Upper lobe of left lung (tissue), 6 donors: Measurements from ENCODE around the gene L3MBTL1. TPM values are rescaled to one million over a fixed set of nuclear protein-coding genes. Genes with fewer than 3 reads are reported as not detected.

Experiments
- ATAC-seq, 2 donors: fragments of 200-7000 bp; cut with Tn5 transposase; one replicate each; pipeline ENCODE4 v1.9.1; 2022; ENCODE audit warnings: mild to moderate bottlenecking in 2 of 2, moderate library complexity in 2 of 2; ENCODE audit not compliant: low FRiP score in 2 of 2
- DNase-seq, 2 donors: peaks; one replicate each; pipeline ENCODE4 v3.0.0-alpha.2; 2019 to 2020
- H3K27ac ChIP-seq, 4 donors: fragments of 200-600 bp; sonication (generic); one replicate each; pipeline ENCODE4 v1.5.1; 2016 to 2019
- H3K27me3 ChIP-seq, 4 donors: fragments of 200-600 bp; sonication (generic); one replicate each; pipeline ENCODE4 v1.5.1; 2017 to 2019
- H3K36me3 ChIP-seq, 4 donors: fragments of 200-600 bp; sonication (generic); one replicate each; pipeline ENCODE4 v1.5.1; 2016 to 2019
- H3K4me1 ChIP-seq, 4 donors: fragments of 200-600 bp; sonication (generic); one replicate each; pipeline ENCODE4 v1.5.1; 2018 to 2019
- H3K4me3 ChIP-seq, 4 donors: fragments of 200-600 bp; sonication (generic); one replicate each; pipeline ENCODE4 v1.5.1; 2017 to 2019; ENCODE audit warnings: mild to moderate bottlenecking in 2 of 4, moderate library complexity in 1 of 4
- H3K9me3 ChIP-seq, 4 donors: fragments of 200-600 bp; sonication (generic); one replicate each; pipeline ENCODE4 v1.5.1; 2018 to 2019
- CTCF ChIP-seq, 6 experiments: fragments of 450-650 bp in 4 of 6; fragments of 200-600 bp in 2 of 6; sonication (generic) in 2 of 6; IDR thresholded peaks; one replicate each; pipeline ENCODE4 v1.5.1; 2016 to 2019; ENCODE audit warnings: antibody characterized with exemption in 6 of 6
- EP300 ChIP-seq, 4 donors: sonication (generic); formaldehyde crosslinking; IDR thresholded peaks; one replicate each; pipeline ENCODE4 v1.5.1; 2017; ENCODE audit warnings: antibody characterized with exemption in 4 of 4, control low read depth in 2 of 4
- POLR2A ChIP-seq, 4 donors: fragments of 450-650 bp; IDR thresholded peaks; one replicate each; pipeline ENCODE4 v1.5.1; 2016 to 2017; ENCODE audit warnings: antibody characterized with exemption in 4 of 4, mild to moderate bottlenecking in 2 of 4
- POLR2AphosphoS5 ChIP-seq, 2 donors: sonication (generic); formaldehyde crosslinking; IDR thresholded peaks; one replicate each; pipeline ENCODE4 v1.5.1; 2017; ENCODE audit warnings: antibody characterized with exemption in 2 of 2
- WGBS, 2 donors: methylation state at CpG; one replicate each; pipeline ENCODE4 v1.1.5; 2017 to 2018; 5-methylcytosine and 5-hydroxymethylcytosine counted together
- total RNA-seq, 6 donors: library from RNA; depleted of rRNA in 4 of 6; stranded (reverse); fragments of >200 nt in 4 of 6; gene quantifications; one replicate each; pipeline versions ENCODE4 v1.1.0 to v1.2.1, GENCODE V29; 2016 to 2021
- donor health status: DM: no; HTN: no; CAD: no; lungs with moderate emphysema.
- donor health status: DM: no; HTN: yes; CAD: no; lungs with severe emphysema.

The L3MBTL1 gene
- total RNA-seq, 6 donors from 2014 or later: 4.9 to 50.3 (median 11.3) TPM

DNA sequence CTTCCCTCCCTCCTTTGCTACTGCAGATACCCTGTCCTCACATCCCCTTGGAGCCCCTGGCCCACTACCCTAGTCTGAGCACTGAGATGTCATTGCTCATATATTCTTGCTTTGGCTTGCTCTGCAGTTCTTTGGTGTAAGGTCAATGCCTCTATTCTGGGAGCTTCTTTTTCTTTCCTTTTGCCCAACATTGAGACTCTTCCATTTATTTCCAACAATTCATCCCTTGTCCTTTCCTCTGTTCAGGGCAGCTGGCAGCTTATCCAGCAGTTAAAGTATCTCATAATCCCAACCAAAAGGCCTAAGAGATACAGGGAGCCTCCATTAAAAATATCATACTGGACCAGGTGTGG is 23.6 kb downstream of the L3MBTL1 start:
- H3K27me3 ChIP-seq: no peaks in the 10 kb centered on the region
- H3K9me3 ChIP-seq: no peaks in the 10 kb centered on the region
- H3K36me3 ChIP-seq: peaks cover 0 to 12% (median 2%) of the 10 kb centered on the region in 4 donors
- DNase-seq (no peak), ATAC-seq (no peak)
- no peak overlapping the region for H3K4me3 ChIP-seq
- no peaks in the 10 kb centered on the region for H3K4me1 ChIP-seq
- TF ChIP-seq POLR2AphosphoS5 (IDR thresholded peaks at IDR 0.05): no peak
- TF ChIP-seq POLR2A (IDR thresholded peaks at IDR 0.05): no peak
- no peak for TF ChIP-seq CTCF (IDR thresholded peaks at IDR 0.05)
- no peak for TF ChIP-seq EP300 (IDR thresholded peaks at IDR 0.05)
- no peak overlapping the region for H3K27ac ChIP-seq

DNA sequence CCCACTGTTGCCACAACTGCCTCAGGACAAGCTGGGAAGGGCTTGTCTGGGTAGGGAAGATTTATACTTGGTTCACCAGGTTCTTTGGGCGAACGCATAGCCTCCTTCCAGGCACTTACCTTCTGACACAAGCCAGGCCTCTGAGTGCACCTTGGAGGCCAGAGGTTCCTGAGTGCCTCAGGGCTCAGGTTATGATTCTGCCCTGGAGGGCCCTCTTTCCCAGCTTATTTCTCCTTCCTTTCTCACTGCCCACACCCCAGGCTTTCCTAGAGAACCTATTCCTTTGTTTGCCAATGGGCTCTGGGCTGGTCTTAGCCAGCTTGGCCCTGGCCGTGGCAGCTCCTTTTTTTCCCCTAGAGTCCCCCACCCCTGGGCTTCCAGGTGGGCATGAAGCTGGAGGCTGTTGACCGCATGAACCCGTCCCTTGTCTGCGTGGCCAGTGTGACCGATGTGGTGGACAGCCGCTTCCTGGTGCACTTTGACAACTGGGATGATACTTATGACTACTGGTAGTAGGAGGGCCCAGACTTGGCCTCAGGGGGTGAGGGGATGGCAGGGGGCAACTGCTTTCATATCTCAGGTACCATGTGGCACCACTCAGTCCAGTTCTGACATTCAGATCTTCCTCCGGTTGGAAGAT is 25.0 kb downstream of the L3MBTL1 start:
- DNase-seq: no peak
- 95 to 100% methylated on average over 5 to 9 of the region's 9 CpGs for WGBS, 2 donors
- TF ChIP-seq POLR2A (IDR thresholded peaks at IDR 0.05): no peak
- no peak for TF ChIP-seq POLR2AphosphoS5 (IDR thresholded peaks at IDR 0.05)
- no peak for TF ChIP-seq CTCF (IDR thresholded peaks at IDR 0.05)
- TF ChIP-seq EP300 (IDR thresholded peaks at IDR 0.05): no peak
- H3K27me3 ChIP-seq: no peaks in the 10 kb centered on the region
- H3K4me3 ChIP-seq: no peak overlapping the region
- H3K27ac ChIP-seq: no peak overlapping the region
- H3K36me3 ChIP-seq: peaks cover 0 to 18% (median 2%) of the 10 kb centered on the region in 4 donors
- no peak for ATAC-seq
- no peaks in the 10 kb centered on the region for H3K9me3 ChIP-seq
- H3K4me1 ChIP-seq: no peaks in the 10 kb centered on the region

- no peaks in the 10 kb centered on the region for H3K9me3 ChIP-seq
- no peak for TF ChIP-seq POLR2AphosphoS5 (IDR thresholded peaks at IDR 0.05)
- TF ChIP-seq POLR2A (IDR thresholded peaks at IDR 0.05): no peak
- TF ChIP-seq EP300 (IDR thresholded peaks at IDR 0.05): no peak
- TF ChIP-seq CTCF (IDR thresholded peaks at IDR 0.05): no peak
- H3K27ac ChIP-seq: no peak overlapping the region
- H3K36me3 ChIP-seq: peaks cover 0 to 18% (median 2%) of the 10 kb centered on the region in 4 donors
- no peak for ATAC-seq
- H3K4me1 ChIP-seq: no peaks in the 10 kb centered on the region
- no peak for DNase-seq
- H3K27me3 ChIP-seq: no peaks in the 10 kb centered on the region
- no peak overlapping the region for H3K4me3 ChIP-seq
Observed at GRCh38 chr20:43533060-43533459, 25.6 kb downstream of the L3MBTL1 start.

DNA sequence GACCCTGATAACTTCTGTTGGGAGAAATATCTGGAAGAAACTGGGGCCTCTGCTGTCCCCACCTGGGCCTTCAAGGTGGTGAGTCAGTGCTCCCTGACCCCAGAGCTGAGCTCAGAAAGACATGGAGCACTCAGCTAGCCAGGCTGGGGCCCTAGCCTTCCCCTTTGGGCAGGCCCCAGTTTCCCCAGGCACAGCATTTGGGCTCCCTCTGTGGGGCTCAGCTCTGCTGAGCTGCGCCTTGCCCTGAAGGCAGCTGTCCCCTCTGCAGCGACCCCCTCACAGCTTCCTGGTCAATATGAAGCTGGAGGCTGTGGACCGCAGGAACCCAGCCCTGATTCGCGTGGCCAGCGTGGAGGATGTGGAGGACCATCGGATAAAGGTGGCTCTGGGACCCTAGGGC is 26.5 kb downstream of the L3MBTL1 start:
- H3K4me1 ChIP-seq: no peaks in the 10 kb centered on the region
- no peak for ATAC-seq
- H3K36me3 ChIP-seq: peaks cover 0 to 18% (median 2%) of the 10 kb centered on the region in 4 donors
- H3K9me3 ChIP-seq: no peaks in the 10 kb centered on the region
- H3K4me3 ChIP-seq: no peak overlapping the region
- no peak for TF ChIP-seq POLR2AphosphoS5 (IDR thresholded peaks at IDR 0.05)
- no peak for TF ChIP-seq EP300 (IDR thresholded peaks at IDR 0.05)
- TF ChIP-seq POLR2A (IDR thresholded peaks at IDR 0.05): no peak
- TF ChIP-seq CTCF (IDR thresholded peaks at IDR 0.05): no peak
- no peak overlapping the region for H3K27ac ChIP-seq
- H3K27me3 ChIP-seq: no peaks in the 10 kb centered on the region
- DNase-seq: peak in 1 of 2 donors; percentile 47
- 95 to 96% methylated on average over 6 of the region's 7 CpGs for WGBS, 2 donors

DNA sequence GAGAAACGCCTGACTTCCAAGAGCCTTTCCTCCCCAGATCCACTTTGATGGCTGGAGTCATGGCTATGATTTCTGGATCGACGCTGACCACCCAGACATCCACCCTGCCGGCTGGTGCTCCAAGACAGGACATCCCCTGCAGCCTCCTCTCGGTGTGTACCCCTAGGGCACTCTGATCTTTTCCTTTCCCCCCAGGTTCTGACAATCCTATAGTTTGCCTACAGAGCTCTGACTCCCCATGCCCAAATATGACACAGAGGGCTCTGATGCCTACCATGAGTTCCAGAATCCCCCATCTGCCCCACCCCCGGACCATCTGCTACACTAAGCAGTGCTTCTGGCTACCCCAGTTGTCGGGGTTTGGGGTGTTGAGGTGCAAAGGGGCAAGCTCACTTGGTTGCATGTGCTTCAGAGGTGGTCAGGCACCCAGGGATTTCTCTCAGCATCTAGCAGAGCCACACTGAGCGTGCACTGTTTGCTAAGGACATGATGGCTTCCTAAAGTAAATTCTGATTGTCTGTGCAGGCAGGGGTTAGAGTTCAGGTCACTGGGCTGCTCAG is 27.4 kb downstream of the L3MBTL1 start:
- no peak for ATAC-seq
- H3K4me1 ChIP-seq: no peaks in the 10 kb centered on the region
- DNase-seq: no peak
- peaks cover 0 to 18% (median 2%) of the 10 kb centered on the region in 4 donors for H3K36me3 ChIP-seq
- H3K9me3 ChIP-seq: no peaks in the 10 kb centered on the region
- 85 to 96% methylated on average over 5 to 8 of the region's 8 CpGs for WGBS, 2 donors
- H3K27ac ChIP-seq: no peak overlapping the region
- TF ChIP-seq POLR2AphosphoS5 (IDR thresholded peaks at IDR 0.05): no peak
- no peak for TF ChIP-seq EP300 (IDR thresholded peaks at IDR 0.05)
- no peak for TF ChIP-seq POLR2A (IDR thresholded peaks at IDR 0.05)
- TF ChIP-seq CTCF (IDR thresholded peaks at IDR 0.05): no peak
- no peak overlapping the region for H3K4me3 ChIP-seq
- H3K27me3 ChIP-seq: no peaks in the 10 kb centered on the region
